ENCODE measurements around the gene SMIM38.

The SMIM38 gene

GRCh38 chr11:69125861-69126260 is 29.9 kb upstream of the SMIM38 start:
- Histone ChIP-seq H3K4me2 (ENCODE audit: low read length) (no peak overlapping the region), H3K79me2 (no peaks in the 10 kb centered on the region), H3K9me3 (ENCODE audit: control insufficient read depth, low read length) (no peaks in the 10 kb centered on the region), H3K9ac (no peak overlapping the region), H3K36me3 (ENCODE audit: control insufficient read depth, insufficient read depth, low read length) (no peaks in the 10 kb centered on the region), H3K4me1 (peaks cover 3% of the 10 kb centered on the region), H3K27ac (no peak overlapping the region), H2AFZ (no peak overlapping the region), H3K4me3 (ENCODE audit: low read depth, low read length) (no peak overlapping the region), H3K27me3 (ENCODE audit: control insufficient read depth, insufficient read depth, low read length) (no peaks in the 10 kb centered on the region)
- no peak for TF ChIP-seq CTCF (IDR thresholded peaks at IDR 0.05)

GRCh38 chr11:69126286-69126685 is 29.4 kb upstream of the SMIM38 start:
- Histone ChIP-seq H3K27ac (no peak overlapping the region), H3K4me1 (peaks cover 3% of the 10 kb centered on the region), H3K36me3 (ENCODE audit: control insufficient read depth, insufficient read depth, low read length) (no peaks in the 10 kb centered on the region), H2AFZ (no peak overlapping the region), H3K4me3 (ENCODE audit: low read depth, low read length) (no peak overlapping the region), H3K9me3 (ENCODE audit: control insufficient read depth, low read length) (no peaks in the 10 kb centered on the region), H3K9ac (no peak overlapping the region), H3K27me3 (ENCODE audit: control insufficient read depth, insufficient read depth, low read length) (no peaks in the 10 kb centered on the region), H3K79me2 (no peaks in the 10 kb centered on the region), H3K4me2 (ENCODE audit: low read length) (no peak overlapping the region)
- no peak for TF ChIP-seq CTCF (IDR thresholded peaks at IDR 0.05)

- Histone ChIP-seq H3K4me1 (peaks cover 3% of the 10 kb centered on the region), H3K4me3 (ENCODE audit: low read depth, low read length) (no peak overlapping the region), H3K4me2 (ENCODE audit: low read length) (no peak overlapping the region), H3K9ac (no peak overlapping the region), H3K79me2 (no peaks in the 10 kb centered on the region), H3K9me3 (ENCODE audit: control insufficient read depth, low read length) (no peaks in the 10 kb centered on the region), H3K27me3 (ENCODE audit: control insufficient read depth, insufficient read depth, low read length) (no peaks in the 10 kb centered on the region), H3K36me3 (ENCODE audit: control insufficient read depth, insufficient read depth, low read length) (no peaks in the 10 kb centered on the region), H2AFZ (no peak overlapping the region), H3K27ac (no peak overlapping the region)
- no peak for TF ChIP-seq CTCF (IDR thresholded peaks at IDR 0.05)
Measured at GRCh38 chr11:69127081-69127850, 28.5 kb upstream of the SMIM38 start.

- Histone ChIP-seq H3K36me3 (ENCODE audit: control insufficient read depth, insufficient read depth, low read length) (no peaks in the 10 kb centered on the region), H3K9me3 (ENCODE audit: control insufficient read depth, low read length) (no peaks in the 10 kb centered on the region)
- TF ChIP-seq CTCF (IDR thresholded peaks at IDR 0.05): no peak
Measured at GRCh38 chr11:69127884-69128283, 27.9 kb upstream of the SMIM38 start.

GRCh38 chr11:69129053-69129452 is 26.7 kb upstream of the SMIM38 start:
- no peaks in the 10 kb centered on the region for H3K79me2 ChIP-seq
- H3K4me2 ChIP-seq (ENCODE audit: low read length): no peak overlapping the region
- H3K36me3 ChIP-seq (ENCODE audit: control insufficient read depth, insufficient read depth, low read length): no peaks in the 10 kb centered on the region
- H3K9me3 ChIP-seq (ENCODE audit: control insufficient read depth, low read length): no peaks in the 10 kb centered on the region
- no peaks in the 10 kb centered on the region for H3K27me3 ChIP-seq (ENCODE audit: control insufficient read depth, insufficient read depth, low read length)
- H2AFZ ChIP-seq: no peak overlapping the region
- no peak overlapping the region for H3K9ac ChIP-seq
- no peaks in the 10 kb centered on the region for H3K4me1 ChIP-seq
- TF ChIP-seq CTCF (IDR thresholded peaks at IDR 0.05): no peak
- no peak overlapping the region for H3K4me3 ChIP-seq (ENCODE audit: low read depth, low read length)
- H3K27ac ChIP-seq: no peak overlapping the region

More at GRCh38 chr11:69127884-69128283, 27.9 kb upstream of the SMIM38 start:
- no peaks in the 10 kb centered on the region for H3K4me1 ChIP-seq
- no peak overlapping the region for H3K27ac ChIP-seq
- H3K27me3 ChIP-seq (ENCODE audit: control insufficient read depth, insufficient read depth, low read length): no peaks in the 10 kb centered on the region
- no peak overlapping the region for H2AFZ ChIP-seq
- H3K4me3 ChIP-seq (ENCODE audit: low read depth, low read length): no peak overlapping the region
- H3K4me2 ChIP-seq (ENCODE audit: low read length): no peak overlapping the region
- no peaks in the 10 kb centered on the region for H3K79me2 ChIP-seq
- H3K9ac ChIP-seq: no peak overlapping the region
